Ascending aorta (tissue), 2 donors: ENCODE data around the gene TAGLN. TPM values are rescaled to one million over a fixed set of nuclear protein-coding genes. Genes with fewer than 3 reads are reported as not detected.
A peak's percentile ranks its signal among the peaks of the same experiment; 100 is the strongest.

ENCODE experiments used
- DNase-seq, 2 donors: peaks; one replicate each; pipeline ENCODE4 v3.0.0-alpha.2; 2019; ENCODE audit warnings: low spot score in 2 of 2
- H3K27ac ChIP-seq, 2 donors: fragments of 200-600 bp; sonication (generic); one replicate each; pipeline ENCODE4 v1.5.1; 2016 to 2017; ENCODE audit warnings: mild to moderate bottlenecking in 1 of 2
- H3K27me3 ChIP-seq: fragments of 200-600 bp; sonication (generic); one replicate; pipeline ENCODE4 v1.5.1; 2017
- H3K36me3 ChIP-seq, 2 donors: fragments of 200-600 bp; sonication (generic); one replicate each; pipeline ENCODE4 v1.5.1; 2016
- H3K4me1 ChIP-seq, 2 donors: fragments of 200-600 bp; sonication (generic); one replicate each; pipeline ENCODE4 v1.5.1; 2016 to 2017; ENCODE audit warnings: mild to moderate bottlenecking in 1 of 2
- H3K4me3 ChIP-seq, 2 donors: fragments of 200-600 bp; sonication (generic); one replicate each; pipeline ENCODE4 v1.5.1; 2016 to 2017; ENCODE audit warnings: mild to moderate bottlenecking in 1 of 2
- H3K9me3 ChIP-seq, 2 donors: fragments of 200-600 bp; sonication (generic); one replicate each; pipeline ENCODE4 v1.5.1; 2016
- intact Hi-C: fragments of 100-400 bp; cut with DNase I; formaldehyde crosslinking; loops from one replicate; pipeline ENCODE4 v1.15.1; 2023
- total RNA-seq: library from RNA; depleted of rRNA; stranded (reverse); fragments of >200 nt; gene quantifications from one replicate; pipeline ENCODE4 v1.1.0, GENCODE V29; 2016
- TF ChIP-seq, protein P1 (sequence below), 3 experiments: fragments of 200-600 bp in 2 of 3; fragments of 450-650 bp in 1 of 3; sonication (generic) in 2 of 3; IDR thresholded peaks; one replicate each; pipeline ENCODE4 v1.5.1; 2016 to 2019; ENCODE audit warnings: antibody characterized with exemption in 3 of 3, mild to moderate bottlenecking in 1 of 3, moderate library complexity in 1 of 3

Gene TAGLN
- total RNA-seq, 1 donor from 2014 or later, result 6,542 TPM

DNA sequence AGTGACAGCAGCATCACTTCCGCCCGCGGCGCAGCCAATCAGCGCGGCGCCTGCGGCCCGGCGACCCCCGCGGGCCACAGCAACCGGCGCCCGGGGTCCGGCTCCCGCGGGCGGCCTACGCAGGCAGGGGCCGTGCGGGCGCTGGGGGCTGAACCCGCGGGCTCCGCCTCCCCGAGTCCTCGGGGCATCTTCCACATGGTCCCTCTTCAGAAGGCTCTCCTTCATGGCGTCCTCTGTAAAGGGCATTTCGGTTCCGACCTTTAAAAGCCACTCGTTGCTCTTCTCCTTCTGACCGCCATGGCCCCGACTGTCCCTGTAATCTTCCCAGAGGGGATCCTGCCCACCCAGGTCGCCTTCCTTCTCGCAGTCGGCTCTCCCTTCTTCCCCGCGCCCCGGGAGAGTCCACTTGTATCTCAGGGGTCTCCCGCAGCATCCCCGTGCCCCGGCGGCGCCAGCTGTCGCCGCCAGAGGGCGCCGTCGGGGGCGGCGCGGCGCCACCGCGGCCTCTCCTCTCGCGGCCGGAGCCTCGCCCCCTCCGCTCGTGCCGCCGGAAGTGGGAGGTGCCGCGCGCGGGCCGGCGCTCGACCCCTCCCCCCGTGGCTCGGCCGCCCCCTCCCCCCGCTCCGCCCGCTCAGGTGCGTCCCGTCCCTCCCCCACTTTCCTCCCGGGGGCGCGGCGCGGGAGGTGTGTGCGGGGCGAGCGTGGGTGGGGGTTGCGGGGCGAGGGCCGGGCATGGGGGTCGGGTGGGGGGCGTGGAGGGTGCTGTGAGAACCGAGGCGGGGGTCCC lies 33.1 kb downstream of the TAGLN start, which contains the start of gene RNF214:
TSS of gene RNF214 (plus strand) at position 580 of the 787 bp plus-strand sequence. CDS start 1,602 bp downstream, outside the sequence.
- Histone ChIP-seq H3K36me3 (peaks cover 21 to 28% of the 10 kb centered on the region in 2 donors), H3K9me3 (no peaks in the 10 kb centered on the region), H3K4me1 (peaks cover 11 to 19% of the 10 kb centered on the region in 2 donors), H3K27me3 (no peaks in the 10 kb centered on the region), H3K27ac (peak within 1 kb of the TSS; percentile 94 to 95), H3K4me3 (peak within 1 kb of the TSS; percentile 85 to 89)
- intact Hi-C loops, result loop anchor here (1.0 to 5.0 kb wide), 5 partner anchors 53 to 459 kb away; partner anchors contain the start of genes BUD13, PAFAH1B2, SIDT2 and SIK3
- TF ChIP-seq, protein P1, sequence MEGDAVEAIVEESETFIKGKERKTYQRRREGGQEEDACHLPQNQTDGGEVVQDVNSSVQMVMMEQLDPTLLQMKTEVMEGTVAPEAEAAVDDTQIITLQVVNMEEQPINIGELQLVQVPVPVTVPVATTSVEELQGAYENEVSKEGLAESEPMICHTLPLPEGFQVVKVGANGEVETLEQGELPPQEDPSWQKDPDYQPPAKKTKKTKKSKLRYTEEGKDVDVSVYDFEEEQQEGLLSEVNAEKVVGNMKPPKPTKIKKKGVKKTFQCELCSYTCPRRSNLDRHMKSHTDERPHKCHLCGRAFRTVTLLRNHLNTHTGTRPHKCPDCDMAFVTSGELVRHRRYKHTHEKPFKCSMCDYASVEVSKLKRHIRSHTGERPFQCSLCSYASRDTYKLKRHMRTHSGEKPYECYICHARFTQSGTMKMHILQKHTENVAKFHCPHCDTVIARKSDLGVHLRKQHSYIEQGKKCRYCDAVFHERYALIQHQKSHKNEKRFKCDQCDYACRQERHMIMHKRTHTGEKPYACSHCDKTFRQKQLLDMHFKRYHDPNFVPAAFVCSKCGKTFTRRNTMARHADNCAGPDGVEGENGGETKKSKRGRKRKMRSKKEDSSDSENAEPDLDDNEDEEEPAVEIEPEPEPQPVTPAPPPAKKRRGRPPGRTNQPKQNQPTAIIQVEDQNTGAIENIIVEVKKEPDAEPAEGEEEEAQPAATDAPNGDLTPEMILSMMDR (IDR thresholded peaks at IDR 0.05), result peak; percentile 63 to 98 (median 77)
- DNase-seq, result peak in 1 of 2 donors; percentile 88

DNA sequence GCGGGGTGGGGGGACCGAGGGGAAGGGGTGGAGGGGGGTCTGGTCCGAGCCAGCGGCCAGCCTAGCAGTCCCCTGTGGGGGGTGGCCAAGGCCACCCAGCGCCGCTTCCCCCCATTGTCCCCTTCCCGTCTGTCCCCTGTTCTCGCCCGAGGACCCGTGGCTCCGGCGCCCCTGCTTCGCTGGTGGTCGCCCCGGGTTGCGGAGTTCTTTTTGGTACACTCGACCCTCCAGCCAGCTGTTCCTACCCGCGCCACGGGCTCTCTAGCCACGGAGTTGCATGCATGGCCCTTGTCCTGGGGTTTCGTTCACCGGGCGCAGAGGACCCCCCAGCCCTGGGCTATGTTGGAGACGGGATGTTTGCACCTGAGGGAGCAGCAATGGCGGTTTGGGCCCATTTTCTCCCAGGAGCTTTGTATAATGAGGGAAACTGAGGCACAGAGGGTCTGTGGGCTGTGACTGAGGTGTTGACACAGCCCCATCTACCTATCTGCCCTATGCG lies 33.8 kb downstream of the TAGLN start:
- peak overlapping the region; percentile 85 to 89 for H3K4me3 ChIP-seq
- intact Hi-C loops, result loop anchor here (1.0 to 5.0 kb wide), 5 partner anchors 54 to 460 kb away; partner anchors contain the start of genes BUD13, PAFAH1B2, SIDT2 and SIK3
- H3K27me3 ChIP-seq, result no peaks in the 10 kb centered on the region
- H3K36me3 ChIP-seq, result peaks cover 15 to 21% of the 10 kb centered on the region in 2 donors
- no peak for DNase-seq
- H3K9me3 ChIP-seq, result no peaks in the 10 kb centered on the region
- TF ChIP-seq, protein P1 (IDR thresholded peaks at IDR 0.05), result no peak
- peaks cover 11 to 19% of the 10 kb centered on the region in 2 donors for H3K4me1 ChIP-seq
- peak overlapping the region; percentile 94 to 95 for H3K27ac ChIP-seq

- TF ChIP-seq, protein P1 (IDR thresholded peaks at IDR 0.05), result no peak
- H3K4me3 ChIP-seq, result no peak overlapping the region
- H3K27me3 ChIP-seq, result no peaks in the 10 kb centered on the region
- intact Hi-C loops, result no loop called here
- no peak overlapping the region for H3K27ac ChIP-seq
- peaks cover under 1 to 8% of the 10 kb centered on the region in 2 donors for H3K4me1 ChIP-seq
- no peak for DNase-seq
- no peaks in the 10 kb centered on the region for H3K9me3 ChIP-seq
- H3K36me3 ChIP-seq, result peaks cover 24 to 39% of the 10 kb centered on the region in 2 donors
Observed at GRCh38 chr11:117238221-117238620, 39.1 kb downstream of the TAGLN start.

GRCh38 chr11:117239295-117239694 lies 40.1 kb downstream of the TAGLN start:
- H3K4me3 ChIP-seq, result no peak overlapping the region
- H3K27ac ChIP-seq, result no peak overlapping the region
- TF ChIP-seq, protein P1 (IDR thresholded peaks at IDR 0.05), result no peak
- peaks cover 24 to 47% of the 10 kb centered on the region in 2 donors for H3K36me3 ChIP-seq
- H3K4me1 ChIP-seq, result no peaks in the 10 kb centered on the region
- H3K9me3 ChIP-seq, result no peaks in the 10 kb centered on the region
- no peak for DNase-seq
- H3K27me3 ChIP-seq, result no peaks in the 10 kb centered on the region
- intact Hi-C loops, result no loop called here

- intact Hi-C loops, result no loop called here
- H3K36me3 ChIP-seq, result peaks cover 31 to 73% of the 10 kb centered on the region in 2 donors
Observed at GRCh38 chr11:117248341-117248740, 49.2 kb downstream of the TAGLN start.

More at GRCh38 chr11:117248341-117248740, 49.2 kb downstream of the TAGLN start:
- H3K27me3 ChIP-seq, result no peaks in the 10 kb centered on the region
- no peak for DNase-seq
- H3K9me3 ChIP-seq, result no peaks in the 10 kb centered on the region
- H3K4me1 ChIP-seq, result no peaks in the 10 kb centered on the region
- H3K27ac ChIP-seq, result no peak overlapping the region
- TF ChIP-seq, protein P1 (IDR thresholded peaks at IDR 0.05), result no peak
- no peak overlapping the region for H3K4me3 ChIP-seq
